K562 (cell line): ENCODE results near the gene LPAR2. TPM values are rescaled to one million over a fixed set of nuclear protein-coding genes. Genes with fewer than 3 reads are reported as not detected.

Experiments
- ATAC-seq: fragments of 200-7000 bp; cut with Tn5 transposase; 3 replicates; pipeline ENCODE4 v1.9.1; 2020; ENCODE audit warnings: moderate library complexity
- BruUV-seq: library from RNA; stranded (reverse); fragments of 400-500 nt; replicated peaks from 2 replicates; lab custom pipeline; 2021; lab: Mats Ljungman, UMichigan
- CTCF ChIA-PET: fragments of 300-600 bp; formaldehyde crosslinking; extraction: SDS; loops from one replicate; lab custom pipeline; 2021; ENCODE audit warnings: low intra/inter-chr PET ratio; lab: Yijun Ruan, JAX
- POLR2A ChIA-PET: fragments of 300-600, 350-650 bp; sonication (Branson Sonifier 250); formaldehyde crosslinking; extraction: SDS; loops from one replicate; lab custom pipeline; 2021; ENCODE audit warnings: antibody characterized with exemption, inconsistent platforms; lab: Yijun Ruan, JAX
- DNase-seq, 4 experiments: peaks; one replicate each; pipeline versions ENCODE4 v3.0.0 to v3.0.0-alpha.2; 2011 to 2018; ENCODE audit warnings: low spot score in 3 of 4, mixed read lengths in 3 of 4; ENCODE audit errors: extremely low read depth in 1 of 4
- FAIRE-seq: peaks from 2 replicates; lab custom pipeline; 2011; peaks lifted over from hg19 to GRCh38; lab: Jason Lieb, UNC
- H2AFZ ChIP-seq: 2 replicates; pipeline ENCODE4 v1.6.0; 2011; ENCODE audit warnings: low read depth, low read length, control low read depth, inconsistent platforms
- H3K27ac ChIP-seq: fragments of 200-600 bp; 3 replicates; pipeline ENCODE4 v1.8.0; 2011; ENCODE audit warnings: low read depth, mild to moderate bottlenecking, control low read depth, inconsistent platforms, low read length, moderate library complexity, mixed read lengths; ENCODE audit errors: extremely low read depth
- H3K27me3 ChIP-seq, 2 experiments: fragments of 300-600 bp in 1 of 2; 2 replicates in 1 of 2; 3 replicates in 1 of 2; pipeline versions ENCODE4 v1.6.0 to v1.8.0; 2011; ENCODE audit warnings: inconsistent platforms in 2 of 2, low read length in 2 of 2, mild to moderate bottlenecking in 1 of 2, mixed read lengths in 1 of 2, moderate library complexity in 1 of 2; ENCODE audit not compliant: control insufficient read depth in 2 of 2, insufficient read depth in 2 of 2
- H3K36me3 ChIP-seq: fragments of 300-600 bp; 3 replicates; pipeline ENCODE4 v1.8.0; 2011; ENCODE audit warnings: mild to moderate bottlenecking, low read length, inconsistent platforms; ENCODE audit not compliant: control insufficient read depth, insufficient read depth
- H3K4me1 ChIP-seq, 2 experiments: fragments of 200-600 bp in 1 of 2; replicated peaks in 1 of 2; 2 replicates in 1 of 2; 3 replicates in 1 of 2; pipeline versions ENCODE4 v1.5.1 to v1.8.0; 2011; ENCODE audit warnings: inconsistent platforms in 2 of 2, low read length in 2 of 2, mild to moderate bottlenecking in 1 of 2, mixed read lengths in 1 of 2, moderate library complexity in 1 of 2; ENCODE audit not compliant: control insufficient read depth in 2 of 2, insufficient read depth in 2 of 2
- H3K4me2 ChIP-seq: 2 replicates; pipeline ENCODE4 v1.6.1; 2011; ENCODE audit warnings: low read length, control low read depth, inconsistent platforms, mixed read lengths; ENCODE audit not compliant: insufficient read depth
- H3K4me3 ChIP-seq: fragments of 200-600 bp; sonication (generic), shearing (Covaris generic); 2 replicates; pipeline ENCODE4 v1.5.1; 2016; ENCODE audit warnings: control low read depth, inconsistent platforms
- H3K79me2 ChIP-seq: fragments of 200-600 bp; 3 replicates; pipeline ENCODE4 v1.8.0; 2011; ENCODE audit warnings: low read length, inconsistent platforms; ENCODE audit not compliant: control insufficient read depth, insufficient read depth
- H3K9ac ChIP-seq, 2 experiments: 2 replicates each; pipeline versions ENCODE4 v1.6.0 to v1.6.1; 2011; ENCODE audit warnings: low read depth in 2 of 2, low read length in 2 of 2, control low read depth in 1 of 2, inconsistent platforms in 1 of 2, mild to moderate bottlenecking in 1 of 2, mixed read lengths in 1 of 2; ENCODE audit not compliant: insufficient read depth in 1 of 2
- H3K9me1 ChIP-seq: one replicate; pipeline ENCODE4 v1.6.0; 2011; ENCODE audit warnings: inconsistent platforms, mild to moderate bottlenecking, low read length, moderate library complexity; ENCODE audit not compliant: control insufficient read depth, insufficient read depth
- H3K9me3 ChIP-seq: replicated peaks from 2 replicates; pipeline ENCODE4 v1.5.1; 2011; ENCODE audit warnings: low read depth, low read length, inconsistent platforms; ENCODE audit not compliant: control insufficient read depth, insufficient read depth
- H4K20me1 ChIP-seq: replicated peaks from 2 replicates; pipeline ENCODE4 v1.6.1; 2011; ENCODE audit warnings: low read length, inconsistent platforms, mixed read lengths; ENCODE audit not compliant: control insufficient read depth, insufficient read depth
- ARID4B ChIP-seq: sonication (generic); formaldehyde crosslinking; IDR thresholded peaks from 2 replicates; pipeline ENCODE4 v1.8.0; 2022; ENCODE audit warnings: mild to moderate bottlenecking, missing genetic modification reagents
- ERF ChIP-seq: fragments of 450-650 bp; formaldehyde crosslinking; IDR thresholded peaks from 2 replicates; pipeline ENCODE4 v1.4.0; 2020; ENCODE audit warnings: mild to moderate bottlenecking, mixed read lengths
- HOMEZ ChIP-seq: fragments of 250-450 bp; sonication (Bioruptor Pico); IDR thresholded peaks from 2 replicates; pipeline ENCODE4 v1.4.0; 2020; ENCODE audit warnings: mild to moderate bottlenecking, moderate library complexity
- MTA3 ChIP-seq: fragments of 450-650 bp; formaldehyde crosslinking; IDR thresholded peaks from 2 replicates; pipeline ENCODE4 v1.6.1; 2017; ENCODE audit warnings: mild to moderate bottlenecking, borderline replicate concordance
- SMAD3 ChIP-seq: fragments of 450-650 bp; formaldehyde crosslinking; conservative IDR thresholded peaks from 2 replicates; pipeline ENCODE4 v1.4.0; 2020; ENCODE audit warnings: mild to moderate bottlenecking
- STAT6 ChIP-seq: sonication (generic); formaldehyde crosslinking; IDR thresholded peaks from 2 replicates; pipeline ENCODE4 v1.8.1; 2023; ENCODE audit warnings: mild to moderate bottlenecking, missing genetic modification reagents
- ZBTB17 ChIP-seq: fragments of 450-650 bp; formaldehyde crosslinking; IDR thresholded peaks from 2 replicates; pipeline ENCODE4 v1.4.0; 2020; ENCODE audit warnings: mild to moderate bottlenecking
- ZNF134 ChIP-seq: fragments of 250-450 bp; sonication (Bioruptor Pico); conservative IDR thresholded peaks from 2 replicates; pipeline ENCODE4 v1.4.0; 2020
- ZNF395 ChIP-seq: fragments of 200-800 bp; sonication (Bioruptor generic); IDR thresholded peaks from 2 replicates; pipeline ENCODE4 v1.6.1; 2017; ENCODE audit warnings: missing genetic modification characterization, missing compliant biosample characterization
- WGBS: fragments of 100-300 bp; shearing (Covaris generic); methylation state at CpG from one replicate; pipeline ENCODE4 v1.1.6; 2016; ENCODE audit warnings: low coverage, mixed read lengths; ENCODE audit not compliant: insufficient coverage; ENCODE audit errors: missing lambda C conversion rate; 5-methylcytosine and 5-hydroxymethylcytosine counted together
- in situ Hi-C: fragments of 300-500 bp; cut with MboI; formaldehyde crosslinking; loops from 4 replicates; pipeline ENCODE4 v1.15.0; 2018; ENCODE audit warnings: inconsistent platforms, mixed read lengths
- intact Hi-C: fragments of 100-400 bp; cut with micrococcal nuclease; formaldehyde crosslinking; loops from 2 replicates; pipeline ENCODE4 v1.14.2; 2022
- polyA plus RNA-seq, 8 experiments: library from polyadenylated mRNA; depleted of rRNA in 4 of 8; stranded (reverse) in 5 of 8; unstranded in 3 of 8; fragments of >200 nt; fragmentation: Nextera tagmentation in 2 of 8; fragmentation: Illumina TruSeq in 1 of 8; extraction: Ambion mirVana in 2 of 8; extraction: Trizol in 1 of 8; gene quantifications; 2 replicates each; pipeline versions ENCODE4 v1.2.1 to v1.2.3, GENCODE V29; 2011 to 2014; ENCODE audit warnings: inconsistent platforms in 1 of 8, missing spikeins in 1 of 8
- total RNA-seq, 7 experiments: library from RNA; depleted of rRNA in 6 of 7; stranded (reverse); fragments of >200 nt in 6 of 7; fragmentation: Illumina TruSeq in 2 of 7; extraction: Trizol in 2 of 7; gene quantifications; 2 replicates each; pipeline versions ENCODE4 v1.2.1 to v1.2.3, GENCODE V29; 2011 to 2021; ENCODE audit warnings: low replicate concordance in 1 of 7

The LPAR2 gene
- total and polyA plus RNA-seq, 9 of the 15 experiments (the other 6 are each of a cell fraction or from before 2014, with no cell fraction given) = 0.63 to 13.8 (median 4.4) TPM

- CTCF ChIA-PET = no interaction called here
- under 1% methylated on average over 72 of the region's 85 CpGs for WGBS
- H3K27me3 ChIP-seq = no peaks in the 10 kb centered on the region
- H3K79me2 ChIP-seq = peaks cover 36% of the 10 kb centered on the region
- peak within 1 kb of the TSS; percentile 100 for H3K27ac ChIP-seq
- peak within 1 kb of the TSS; percentile 98 for H2AFZ ChIP-seq
- ATAC-seq (peak; percentile 93), FAIRE-seq (peak; percentile 97), DNase-seq (peak; percentile 94 to 96 (median 94))
- in situ Hi-C loops (no loop called here), intact Hi-C loops (loop anchor here (10.0 kb wide), 1 partner anchor 71 kb away; the partner anchor contains the start of gene ZNF14)
- H3K36me3 ChIP-seq = peaks cover 30% of the 10 kb centered on the region
- peak within 1 kb of the TSS; percentile 92 for H3K4me3 ChIP-seq
- POLR2A ChIA-PET = interaction anchor here (0.6 to 5.0 kb wide), 3 partner anchors 8 to 99 kb away, joined by 3 to 40 read pairs (median 4); no protein-coding TSS in a partner anchor
- H3K9ac ChIP-seq = peak within 1 kb of the TSS; percentile 95 to 96
- H3K4me1 ChIP-seq = peaks cover 10 to 41% of the 10 kb centered on the region in 2 experiments; a peak in 4 of 5 replicates
- peaks cover 4% of the 10 kb centered on the region for H3K9me3 ChIP-seq
- BruUV-seq = no TSS peak
- H3K9me1 ChIP-seq = no peaks in the 10 kb centered on the region
- H3K4me2 ChIP-seq = peak within 1 kb of the TSS; percentile 99
- peaks cover 9% of the 10 kb centered on the region; the same call in 1 of the 2 replicates for H4K20me1 ChIP-seq
- TF ChIP-seq SMAD3 (peak; percentile 88), ZNF134 (CRISPR knock-in tag) (peak; percentile 61; the same call in 1 of the 2 replicates), STAT6 (CRISPR knock-in tag) (peak; percentile 83), MTA3 (peak; percentile 60; the same call in 1 of the 2 replicates), ZNF395 (peak; percentile 86), ARID4B (CRISPR knock-in tag) (peak; percentile 70), ERF (CRISPR knock-in tag) (peak; percentile 68; the same call in 1 of the 2 replicates), ZBTB17 (peak; percentile 26; the same call in 1 of the 2 replicates), HOMEZ (CRISPR knock-in tag) (no peak)
These were observed 35.5 kb upstream of the LPAR2 start, which contains the start of gene ATP13A1 for GRCh38 chr19:19663256-19664120. ATP13A1 (minus strand) TSS chr19:19663676; CDS start chr19:19663666, 10 bp downstream.
